Skeletal muscle tissue (tissue), 4 donors: ENCODE measurements around the gene POTEB3. TPM values are rescaled to one million over a fixed set of nuclear protein-coding genes. Genes with fewer than 3 reads are reported as not detected.
"Not testable (repeated sequence)": the region's sequence is repeated elsewhere in the genome, so short reads cannot be mapped to it uniquely, and the experiment has no call there.

Experiments
- H3K27ac ChIP-seq: one replicate; pipeline ENCODE4 v1.7.0; 2013; ENCODE audit warnings: mild to moderate bottlenecking, low read depth, low read length, inconsistent platforms
- H3K27me3 ChIP-seq, 3 donors: one replicate each; pipeline ENCODE4 v1.7.0; 2013; ENCODE audit warnings: low read length in 3 of 3; ENCODE audit not compliant: control insufficient read depth in 3 of 3, insufficient read depth in 3 of 3
- H3K36me3 ChIP-seq, 3 donors: one replicate each; pipeline ENCODE4 v1.7.0; 2013; ENCODE audit warnings: low read length in 3 of 3; ENCODE audit not compliant: control insufficient read depth in 3 of 3, insufficient read depth in 3 of 3
- H3K4me1 ChIP-seq, 3 donors: one replicate each; pipeline ENCODE4 v1.7.0; 2013; ENCODE audit warnings: low read length in 3 of 3, mild to moderate bottlenecking in 3 of 3; ENCODE audit not compliant: control insufficient read depth in 3 of 3, insufficient read depth in 3 of 3
- H3K4me3 ChIP-seq, 3 donors: one replicate each; pipeline ENCODE4 v1.7.0; 2013; ENCODE audit warnings: low read length in 3 of 3
- H3K9ac ChIP-seq, 3 donors: one replicate each; pipeline ENCODE4 v1.7.0; 2013; ENCODE audit warnings: low read length in 3 of 3, mild to moderate bottlenecking in 3 of 3, moderate library complexity in 2 of 3, low read depth in 1 of 3
- H3K9me3 ChIP-seq, 3 donors: one replicate each; pipeline ENCODE4 v1.7.0; 2013; ENCODE audit warnings: low read length in 3 of 3; ENCODE audit not compliant: control insufficient read depth in 3 of 3
- total RNA-seq: library from RNA; depleted of rRNA; stranded (reverse); fragments of >200 nt; gene quantifications from one replicate; pipeline ENCODE4 v1.2.3, GENCODE V29; 2014
- donor health status: Osteomylitis.

POTEB3 gene
- total RNA-seq = not detected

DNA sequence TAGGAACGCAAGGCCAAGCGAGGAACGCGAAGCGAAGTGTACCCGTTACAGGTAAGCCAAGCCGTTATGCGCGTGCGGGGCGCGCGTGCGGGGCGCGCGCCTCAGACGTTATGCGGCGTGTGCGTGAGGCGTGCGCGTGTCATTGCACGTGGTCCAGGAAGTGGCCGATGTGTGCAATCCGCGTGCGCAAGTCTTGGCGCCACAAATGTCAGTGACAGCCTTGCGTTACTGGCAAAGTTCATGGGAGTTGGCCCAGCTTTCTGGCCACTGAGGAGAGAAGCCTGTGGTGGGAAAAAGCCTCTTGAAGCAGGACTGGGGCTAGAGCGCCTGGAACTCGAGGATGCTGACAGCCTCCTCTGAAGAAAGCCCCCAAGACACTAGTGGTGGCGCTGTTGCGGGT, at the start of gene POTEB3:
Gene POTEB3, minus strand, starts transcription at position 101 of the 400 bp plus-strand sequence. CDS start 488 bp downstream, outside the sequence.
- not testable (repeated sequence) for H3K9ac ChIP-seq, H3K4me3 ChIP-seq, H3K4me1 ChIP-seq, H3K27me3 ChIP-seq, H3K9me3 ChIP-seq, H3K36me3 ChIP-seq, H3K27ac ChIP-seq

DNA sequence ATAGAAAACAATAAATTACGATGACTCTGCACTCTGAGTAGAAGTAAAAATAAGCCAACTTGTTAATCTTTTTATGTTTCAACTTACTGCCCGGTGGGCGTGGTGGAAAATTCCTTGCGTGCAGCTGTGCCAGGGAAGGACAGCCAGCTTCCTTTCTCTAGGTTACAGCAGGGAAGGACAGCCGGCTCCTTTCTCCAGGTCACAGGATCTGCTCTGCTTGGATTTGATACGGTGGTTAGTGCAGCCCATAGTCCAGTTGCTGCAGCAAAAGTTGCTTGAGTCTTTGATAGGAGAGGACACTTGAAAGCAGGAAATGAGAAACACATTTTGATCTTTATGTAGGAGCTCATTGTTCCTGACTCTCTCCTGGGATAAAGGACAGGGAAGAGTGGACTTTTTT, 13.4 kb upstream of the POTEB3 start:
- not testable (repeated sequence) for H3K4me1 ChIP-seq, H3K27me3 ChIP-seq, H3K9ac ChIP-seq, H3K9me3 ChIP-seq, H3K36me3 ChIP-seq, H3K27ac ChIP-seq, H3K4me3 ChIP-seq

DNA sequence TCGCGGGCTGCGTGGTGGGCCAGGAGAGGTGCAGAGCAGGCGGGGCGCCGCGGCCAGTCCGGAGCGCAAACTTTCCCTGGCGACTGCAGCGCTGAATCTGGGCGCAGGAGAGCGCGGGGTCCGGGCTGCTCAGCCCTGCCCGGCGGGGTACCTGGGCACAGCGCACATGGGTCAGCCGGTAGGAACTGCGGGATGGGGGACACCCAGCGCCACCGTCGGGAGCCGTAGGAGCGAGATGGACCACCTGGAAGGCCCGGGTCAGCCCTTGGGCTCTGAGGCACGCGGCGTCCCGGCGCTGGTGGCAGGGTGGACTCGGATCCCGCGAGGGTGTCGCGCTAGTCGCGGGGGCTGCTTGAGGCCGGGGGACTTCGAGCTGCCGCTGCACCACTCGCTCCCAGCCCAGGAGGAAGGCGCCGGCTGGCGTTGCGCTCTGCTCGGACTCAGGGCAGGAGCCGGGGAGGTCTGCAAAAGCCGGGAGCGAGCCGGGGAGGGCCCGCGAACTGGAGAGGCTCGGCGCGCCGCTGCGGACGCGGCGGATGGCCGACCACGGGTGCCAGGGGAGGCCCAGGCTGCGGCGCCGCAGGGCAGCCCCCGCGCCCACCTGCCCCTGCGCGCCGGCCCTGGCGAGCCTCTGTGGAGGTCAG, 11.7 kb upstream of the POTEB3 start:
- not testable (repeated sequence) for H3K27ac ChIP-seq, H3K27me3 ChIP-seq, H3K9ac ChIP-seq, H3K9me3 ChIP-seq, H3K36me3 ChIP-seq, H3K4me3 ChIP-seq, H3K4me1 ChIP-seq

DNA sequence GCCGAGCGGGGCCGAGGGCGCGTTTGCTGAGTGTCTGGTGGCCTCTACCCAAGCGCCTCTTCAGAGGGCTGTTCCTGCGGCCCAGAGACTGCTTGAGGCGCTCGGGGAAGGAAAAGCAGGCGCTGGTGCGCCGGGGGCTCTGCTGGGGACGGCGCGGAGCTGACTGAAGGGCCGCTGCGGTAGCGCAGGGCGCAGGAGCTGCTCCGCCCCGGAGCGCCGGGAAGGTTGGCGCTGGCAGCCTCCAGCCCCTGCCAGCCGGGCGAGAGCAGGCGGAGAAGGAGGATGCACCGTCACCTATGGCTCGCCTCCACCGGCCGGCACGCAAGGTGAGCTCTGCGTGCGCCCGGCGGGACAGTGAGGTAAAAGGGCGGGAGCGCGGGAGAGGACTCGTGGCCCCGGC, 11.2 kb upstream of the POTEB3 start:
- H3K4me1 ChIP-seq, H3K9ac ChIP-seq, H3K27me3 ChIP-seq, H3K9me3 ChIP-seq, H3K27ac ChIP-seq, H3K36me3 ChIP-seq, H3K4me3 ChIP-seq: not testable (repeated sequence)

DNA sequence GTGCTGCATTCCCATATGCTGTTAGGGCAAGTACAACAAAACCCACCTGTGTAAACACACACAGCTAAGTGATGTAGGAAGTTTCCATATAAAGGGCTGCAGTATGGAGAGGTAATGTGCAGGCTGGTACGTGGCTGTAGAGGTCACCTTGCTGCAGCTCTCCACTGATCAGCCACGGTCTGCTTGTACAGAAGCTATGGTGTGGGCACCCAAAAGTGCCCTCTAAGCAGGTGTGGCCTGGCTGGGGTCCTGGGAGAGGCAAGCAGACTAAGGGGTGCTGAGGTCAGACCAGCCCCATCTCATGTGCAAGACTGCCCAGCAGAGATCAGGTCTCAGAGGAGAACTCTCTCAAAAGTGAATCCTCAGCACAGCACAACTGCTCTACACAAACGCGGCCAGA, 32.9 kb downstream of the POTEB3 start:
- not testable (repeated sequence) for H3K4me3 ChIP-seq, H3K36me3 ChIP-seq, H3K27me3 ChIP-seq, H3K4me1 ChIP-seq, H3K27ac ChIP-seq, H3K9me3 ChIP-seq, H3K9ac ChIP-seq

DNA sequence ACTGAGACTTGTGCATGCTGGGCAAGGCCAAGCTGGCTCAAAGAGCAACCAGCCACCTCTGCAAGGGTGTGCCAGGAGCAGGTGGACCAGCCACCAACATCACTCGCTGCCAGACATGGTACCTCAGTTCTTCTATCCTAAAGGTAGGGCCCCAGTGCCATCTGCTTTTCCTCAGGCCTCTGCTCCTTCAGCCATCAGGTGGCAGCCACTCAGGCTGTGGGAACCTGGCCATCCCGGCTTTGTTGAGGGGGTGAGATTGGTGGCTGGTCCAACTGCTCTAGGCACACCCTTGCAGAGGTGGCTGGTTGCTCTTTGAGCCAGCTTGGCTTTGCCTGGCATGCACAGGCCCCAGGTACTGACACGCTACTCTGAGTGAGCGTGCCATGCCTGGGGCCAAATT, 38.8 kb downstream of the POTEB3 start:
- H3K36me3 ChIP-seq, H3K9ac ChIP-seq, H3K4me1 ChIP-seq, H3K27ac ChIP-seq, H3K27me3 ChIP-seq, H3K9me3 ChIP-seq, H3K4me3 ChIP-seq: not testable (repeated sequence)

DNA sequence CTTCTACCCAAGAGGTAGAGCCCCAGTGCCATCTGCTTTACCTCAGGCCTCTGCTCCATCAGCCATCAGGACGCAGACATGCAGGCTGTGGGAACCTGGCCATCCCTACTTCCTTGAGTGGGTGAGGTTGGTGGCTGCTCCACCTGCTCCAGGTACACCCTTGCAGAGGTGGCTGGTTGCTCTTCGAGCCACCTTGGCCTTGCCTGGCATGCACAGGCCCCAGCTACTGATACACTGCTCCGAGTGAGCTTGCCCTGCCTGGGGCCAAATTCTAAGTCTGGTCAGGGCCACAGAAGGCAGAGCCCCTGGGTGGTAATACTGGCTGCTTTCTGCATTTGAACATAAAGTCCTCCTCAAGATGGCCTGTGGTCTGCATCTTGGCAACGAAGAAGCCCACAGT, 41.2 kb downstream of the POTEB3 start:
- not testable (repeated sequence) for H3K27me3 ChIP-seq, H3K36me3 ChIP-seq, H3K27ac ChIP-seq, H3K9ac ChIP-seq, H3K4me1 ChIP-seq, H3K9me3 ChIP-seq, H3K4me3 ChIP-seq

DNA sequence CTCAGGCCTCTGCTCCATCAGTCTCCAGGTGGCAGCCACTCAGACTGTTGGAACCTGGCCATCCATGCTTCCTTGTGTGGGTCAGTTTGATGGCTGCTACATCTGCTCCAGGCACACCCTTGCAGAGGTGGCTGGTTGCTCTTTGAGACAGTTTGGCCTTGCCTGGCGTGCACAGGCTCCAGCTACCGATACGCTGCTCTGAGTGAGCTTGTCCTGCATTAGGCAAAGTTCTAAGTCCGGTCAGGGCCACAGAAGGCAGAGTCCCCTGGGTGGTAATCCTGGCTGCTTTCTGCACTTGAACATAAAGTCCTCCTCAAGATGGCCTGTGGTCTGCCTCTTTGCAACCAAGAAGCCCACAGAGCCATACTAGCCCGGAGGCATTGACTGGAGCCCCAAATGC, 41.8 kb downstream of the POTEB3 start:
- H3K27ac ChIP-seq, H3K9ac ChIP-seq, H3K4me3 ChIP-seq, H3K27me3 ChIP-seq, H3K36me3 ChIP-seq, H3K9me3 ChIP-seq, H3K4me1 ChIP-seq: not testable (repeated sequence)

DNA sequence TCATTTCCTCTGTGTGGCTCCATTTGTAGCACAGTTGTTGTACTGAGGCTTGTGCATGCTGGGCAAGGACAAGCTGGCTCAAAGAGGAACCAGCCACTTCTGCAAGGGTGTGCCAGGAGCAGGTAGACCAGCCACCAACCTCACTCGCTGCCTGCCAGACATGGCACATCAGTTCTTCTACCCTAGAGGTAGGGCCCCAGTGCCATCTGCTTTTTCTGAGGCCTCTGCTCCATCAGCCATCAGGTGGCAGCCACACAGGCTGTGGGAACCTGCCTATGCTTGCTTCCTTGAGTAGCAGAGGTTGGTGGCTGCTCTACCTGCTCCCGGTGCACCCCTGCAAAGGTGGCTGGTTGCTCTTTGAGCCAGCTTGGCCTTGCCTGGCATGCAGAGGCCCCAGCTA, 42.6 kb downstream of the POTEB3 start:
- H3K36me3 ChIP-seq, H3K9ac ChIP-seq, H3K9me3 ChIP-seq, H3K27me3 ChIP-seq, H3K27ac ChIP-seq, H3K4me3 ChIP-seq, H3K4me1 ChIP-seq: not testable (repeated sequence)

DNA sequence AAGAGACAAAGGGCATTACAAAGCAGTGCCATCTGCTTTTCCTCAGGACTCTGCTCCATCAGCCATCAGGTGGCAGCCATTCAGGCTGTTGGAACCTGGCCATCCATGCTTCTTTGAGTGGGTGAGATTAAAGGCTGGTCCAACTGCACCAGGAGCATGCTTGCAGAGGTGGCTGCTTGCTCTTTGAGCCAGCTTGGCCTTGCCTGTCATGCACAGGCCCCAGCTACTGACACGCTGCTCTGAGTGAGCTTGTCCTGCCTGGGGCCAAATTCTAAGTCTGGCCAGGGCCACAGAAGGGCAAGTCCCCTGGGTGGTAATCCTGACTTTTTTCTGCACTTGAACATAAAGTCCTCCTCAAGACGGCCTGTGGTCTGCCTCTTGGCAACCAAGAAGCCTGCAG, 43.1 kb downstream of the POTEB3 start:
- not testable (repeated sequence) for H3K4me1 ChIP-seq, H3K27me3 ChIP-seq, H3K9me3 ChIP-seq, H3K36me3 ChIP-seq, H3K9ac ChIP-seq, H3K27ac ChIP-seq, H3K4me3 ChIP-seq

DNA sequence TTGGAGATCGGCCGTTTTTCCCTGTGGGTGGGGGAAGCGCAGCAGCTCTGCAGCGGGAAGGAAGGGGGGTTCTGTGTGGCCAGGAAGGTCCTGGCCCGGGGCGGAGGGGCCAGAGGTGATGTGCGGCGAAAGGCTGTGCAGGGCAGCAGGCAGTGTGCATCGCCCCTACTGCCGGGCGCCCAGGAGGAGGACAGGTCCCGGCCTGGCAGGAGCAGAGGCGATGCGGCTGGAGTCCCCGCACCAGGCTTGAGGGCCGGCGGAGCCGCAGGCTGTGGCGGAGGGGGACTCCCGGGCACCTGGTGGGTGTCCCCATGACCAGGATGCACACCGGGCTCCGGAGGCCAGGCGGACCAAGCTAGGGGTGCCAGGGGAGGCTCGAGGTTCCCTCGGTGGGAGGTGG, 54.3 kb downstream of the POTEB3 start:
- not testable (repeated sequence) for H3K4me1 ChIP-seq, H3K27me3 ChIP-seq, H3K9ac ChIP-seq, H3K27ac ChIP-seq, H3K9me3 ChIP-seq, H3K36me3 ChIP-seq, H3K4me3 ChIP-seq
